Measurements from ENCODE around the gene CACNA1G. TPM values are rescaled to one million over a fixed set of nuclear protein-coding genes. Genes with fewer than 3 reads are reported as not detected.

Gene CACNA1G
- total RNA-seq, 1 experiment from 2014 or later: 0.04 TPM

- Histone ChIP-seq H3K9me2 (replicated peaks; ENCODE audit: low read length) (no peaks in the 10 kb centered on the region), H4K20me1 (ENCODE audit: low read length) (no peaks in the 10 kb centered on the region), H3K9ac (ENCODE audit: low read length) (peak overlapping the region; percentile 80), H2AFZ (ENCODE audit: low read length) (peak overlapping the region; percentile 85; the same call in 1 of the 2 replicates), H3K9me3 (ENCODE audit: low read length) (no peaks in the 10 kb centered on the region), H3K79me2 (ENCODE audit: low read length) (peaks cover 49% of the 10 kb centered on the region), H3K36me3 (ENCODE audit: low read depth, low read length) (no peaks in the 10 kb centered on the region), H3K4me2 (ENCODE audit: low read length) (peak overlapping the region; percentile 87), H3K27ac (ENCODE audit: low read length) (peak overlapping the region; percentile 90), H3K27me3 (ENCODE audit: low read length) (no peaks in the 10 kb centered on the region), H3K4me3 (ENCODE audit: low read length) (peak overlapping the region; percentile 72), H3F3A (ENCODE audit: low read length, unreplicated experiment) (peaks cover 12% of the 10 kb centered on the region), H3K4me1 (ENCODE audit: insufficient read depth, low read length) (peaks cover 77% of the 10 kb centered on the region)
- TSS peak; percentile 38 for BruUV-seq (replicated peaks)
- ATAC-seq: no peak
- TF ChIP-seq EZH2phosphoT487 (IDR thresholded peaks at IDR 0.05; ENCODE audit: borderline replicate concordance, low read length) (no peak), CTCF (conservative IDR thresholded peaks at IDR 0.05; ENCODE audit: low read depth, low read length) (no peak), EZH2 (IDR thresholded peaks at IDR 0.05; ENCODE audit: low read length, unreplicated experiment) (no peak)
- POLR2A ChIA-PET (ENCODE audit: unreplicated experiment): interaction anchor here (0.6 to 0.9 kb wide), 4 partner anchors 25 to 67 kb away, joined by 3 to 6 read pairs (median 4); no protein-coding TSS in a partner anchor
- intact Hi-C loops (cut with micrococcal nuclease): loop anchor here (1.0 to 10.0 kb wide), 2 partner anchors 46 to 241 kb away; partner anchors contain the start of gene LRRC59
- CTCF ChIA-PET: interaction anchor here (0.6 to 0.7 kb wide), 2 partner anchors 60 to 244 kb away, joined by 4 to 6 read pairs; no protein-coding TSS in a partner anchor
- peak; percentile 41 for DNase-seq
Measured at GRCh38 chr17:50635732-50635981, 75.1 kb downstream of the CACNA1G start.

- Histone ChIP-seq H3K4me3 (ENCODE audit: low read length) (peak overlapping the region; percentile 72), H3K9me2 (replicated peaks; ENCODE audit: low read length) (no peaks in the 10 kb centered on the region), H4K20me1 (ENCODE audit: low read length) (no peaks in the 10 kb centered on the region), H3K4me1 (ENCODE audit: insufficient read depth, low read length) (peaks cover 77% of the 10 kb centered on the region), H3K79me2 (ENCODE audit: low read length) (peaks cover 54% of the 10 kb centered on the region), H3K4me2 (ENCODE audit: low read length) (peak overlapping the region; percentile 87), H3K9ac (ENCODE audit: low read length) (peak overlapping the region; percentile 80; the same call in 1 of the 2 replicates), H3F3A (ENCODE audit: low read length, unreplicated experiment) (peaks cover 12% of the 10 kb centered on the region), H2AFZ (ENCODE audit: low read length) (no peak overlapping the region), H3K36me3 (ENCODE audit: low read depth, low read length) (no peaks in the 10 kb centered on the region; the same call in 1 of the 2 replicates), H3K27ac (ENCODE audit: low read length) (peak overlapping the region; percentile 90), H3K27me3 (ENCODE audit: low read length) (no peaks in the 10 kb centered on the region), H3K9me3 (ENCODE audit: low read length) (no peaks in the 10 kb centered on the region)
- no peak for ATAC-seq
- no TSS peak for BruUV-seq (replicated peaks)
- TF ChIP-seq EZH2phosphoT487 (IDR thresholded peaks at IDR 0.05; ENCODE audit: borderline replicate concordance, low read length): no peak
- no peak for TF ChIP-seq CTCF (conservative IDR thresholded peaks at IDR 0.05; ENCODE audit: low read depth, low read length)
- no peak for TF ChIP-seq EZH2 (IDR thresholded peaks at IDR 0.05; ENCODE audit: low read length, unreplicated experiment)
- ChIA-PET CTCF (interaction anchor here (0.6 to 0.7 kb wide), 2 partner anchors 59 to 244 kb away, joined by 4 to 6 read pairs; no protein-coding TSS in a partner anchor), POLR2A (ENCODE audit: unreplicated experiment) (interaction anchor here (0.5 to 0.9 kb wide), 5 partner anchors 16 to 68 kb away, joined by 3 to 6 read pairs (median 4); no protein-coding TSS in a partner anchor)
- no peak for DNase-seq
- intact Hi-C loops (cut with micrococcal nuclease): loop anchor here (1.0 to 10.0 kb wide), 2 partner anchors 45 to 241 kb away; partner anchors contain the start of gene LRRC59
Measured at GRCh38 chr17:50635982-50636803, 75.7 kb downstream of the CACNA1G start.

All from PC-3 (cell line).